Stimulated activated naive CD4-positive, alpha-beta T cell (primary cell): ENCODE data around the gene PIAS3.

Experiments used
- DNase-seq, 6 experiments: peaks; one replicate each; lab custom pipeline; 2025; lab: John Stamatoyannopoulos, UW

The PIAS3 gene

GRCh38 chr1:145858901-145859490 lies at the start of gene PIAS3:
TSS of gene PIAS3 (minus strand) at chr1:145859081. CDS start at chr1:145858990, 91 bp downstream.
- DNase-seq, result peak; percentile 59 to 82 (median 78)

DNA sequence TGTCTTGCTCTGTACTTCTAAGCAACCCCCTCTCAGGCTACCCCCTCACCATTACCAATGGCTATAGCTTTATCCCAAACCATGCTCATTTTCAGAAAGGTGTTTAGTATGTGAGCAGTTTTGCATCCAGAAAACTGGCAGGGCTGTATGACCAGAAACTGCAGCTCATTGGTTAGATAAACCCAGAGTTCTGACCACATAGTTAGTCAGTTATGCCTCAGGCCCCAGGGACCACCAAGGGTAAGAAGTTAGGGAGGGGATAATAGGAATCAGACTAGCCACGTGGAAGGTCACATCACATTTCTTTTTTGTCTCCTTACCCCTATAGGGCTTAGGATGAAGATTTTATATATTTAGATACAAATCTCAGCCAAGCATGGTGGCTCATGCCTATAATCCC lies 49.8 kb upstream of the PIAS3 start:
- no peak for DNase-seq

DNA sequence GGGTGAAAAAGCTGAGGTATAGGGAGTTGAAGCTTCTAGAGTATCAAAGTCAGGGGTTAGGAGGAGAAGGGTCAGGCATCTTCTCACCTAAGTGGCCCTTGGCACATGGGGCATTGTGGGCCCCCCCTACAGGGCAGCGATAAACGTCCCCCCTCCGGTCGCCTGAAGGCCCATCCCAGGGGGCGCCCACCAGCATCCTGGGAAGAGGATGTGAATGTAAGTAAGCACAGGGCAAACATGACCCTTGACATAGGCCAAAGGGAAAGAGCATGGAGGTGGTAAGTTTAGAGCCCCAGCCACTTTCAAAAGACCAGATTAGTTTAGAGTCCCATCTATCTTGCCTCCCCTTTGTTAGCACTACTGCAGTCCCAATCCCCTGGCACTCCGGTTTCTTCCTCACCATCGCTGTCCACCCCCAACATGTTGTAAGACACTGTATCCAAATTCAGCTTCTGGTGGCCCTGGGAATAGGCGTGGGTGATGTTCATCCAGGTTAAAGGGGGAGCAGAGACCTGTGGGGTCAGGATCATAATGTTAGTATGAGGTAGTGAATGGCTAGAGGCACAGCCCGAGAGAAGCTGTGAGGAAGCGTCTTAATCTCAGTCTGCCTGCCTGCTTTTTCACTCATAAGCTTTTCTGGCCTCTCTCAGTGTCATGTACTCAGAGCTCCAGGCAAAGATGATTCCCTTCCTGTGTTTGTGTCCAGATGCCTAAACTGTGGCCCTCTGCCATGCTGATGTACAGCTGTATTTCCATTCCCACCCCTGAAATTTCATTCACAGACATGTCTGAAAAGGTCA lies 48.3 kb upstream of the PIAS3 start:
- no peak for DNase-seq

DNA sequence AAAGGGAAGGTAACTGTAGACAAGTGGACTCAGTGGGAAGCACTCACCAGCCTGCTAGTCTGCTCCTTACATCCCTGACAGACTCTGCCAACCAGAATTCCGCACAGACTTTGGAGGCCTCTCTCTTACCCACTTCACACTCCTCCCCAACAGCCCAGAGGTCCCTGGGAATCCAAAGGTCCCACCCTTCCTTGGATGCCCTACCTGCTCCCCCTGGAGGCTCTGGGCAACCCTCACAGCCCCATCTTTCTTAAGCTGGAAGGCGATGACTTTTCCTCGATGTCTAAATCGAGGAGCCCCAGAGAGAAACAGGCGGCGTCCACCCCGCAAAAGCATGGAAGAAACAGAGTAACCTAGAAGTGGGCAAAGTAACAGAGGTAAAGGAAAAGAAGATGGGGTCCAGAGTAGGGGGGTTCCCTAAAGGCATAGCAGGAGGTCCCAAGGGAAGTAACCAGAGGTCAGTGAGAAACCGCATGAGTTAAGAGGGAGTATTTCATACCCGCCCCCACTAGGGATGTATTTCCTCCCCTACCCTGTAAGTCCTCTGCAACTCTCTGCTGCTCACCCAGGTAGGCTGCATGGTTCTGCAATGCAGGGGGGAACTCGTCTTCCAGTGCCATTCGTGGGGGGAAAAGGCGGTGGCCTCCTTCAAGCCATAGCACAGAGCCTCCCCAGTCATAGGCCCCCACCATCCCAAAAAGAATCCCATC lies 42.6 kb upstream of the PIAS3 start:
- DNase-seq, result no peak

GRCh38 chr1:145898756-145899155 lies 39.9 kb upstream of the PIAS3 start:
- no peak for DNase-seq

DNA sequence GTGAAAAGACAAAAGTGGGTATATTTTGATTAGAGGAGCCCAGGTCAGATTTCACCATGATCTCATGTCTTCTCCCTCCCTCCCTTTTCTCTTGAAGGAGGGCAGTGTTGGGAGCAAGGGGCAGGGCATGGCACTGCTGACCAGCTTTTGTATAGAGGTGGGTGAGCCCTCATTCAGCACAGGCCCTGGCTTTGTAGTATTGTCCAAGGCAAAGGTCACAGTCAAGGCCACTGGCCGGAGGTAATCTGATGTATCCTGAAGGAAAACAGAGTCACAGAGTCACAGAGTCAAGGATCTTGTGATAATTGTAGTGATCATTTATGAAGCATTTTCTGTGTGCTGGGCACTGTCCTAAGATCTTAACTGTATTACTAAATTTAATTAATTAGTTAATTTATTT lies 39.1 kb upstream of the PIAS3 start:
- no peak for DNase-seq

DNA sequence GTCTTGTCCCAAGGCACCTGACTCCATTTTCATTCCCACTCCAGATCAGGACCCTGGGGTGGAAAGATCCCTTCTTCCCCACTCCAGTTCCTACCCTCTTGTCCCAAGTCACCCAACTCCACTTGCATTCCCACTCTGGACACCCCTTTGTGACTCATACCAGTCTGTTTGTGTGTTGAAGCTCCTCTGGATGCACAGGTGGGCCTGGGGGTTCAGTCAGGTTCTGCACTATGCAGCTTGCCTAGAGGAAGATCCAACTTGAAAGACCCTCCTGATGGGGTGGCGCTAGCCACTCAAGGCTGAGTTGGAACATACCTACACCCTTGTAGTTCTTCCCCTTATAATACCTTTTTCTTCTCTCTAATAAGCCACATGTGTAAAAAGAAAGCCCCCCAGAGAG lies 36.6 kb upstream of the PIAS3 start:
- DNase-seq, result no peak

DNA sequence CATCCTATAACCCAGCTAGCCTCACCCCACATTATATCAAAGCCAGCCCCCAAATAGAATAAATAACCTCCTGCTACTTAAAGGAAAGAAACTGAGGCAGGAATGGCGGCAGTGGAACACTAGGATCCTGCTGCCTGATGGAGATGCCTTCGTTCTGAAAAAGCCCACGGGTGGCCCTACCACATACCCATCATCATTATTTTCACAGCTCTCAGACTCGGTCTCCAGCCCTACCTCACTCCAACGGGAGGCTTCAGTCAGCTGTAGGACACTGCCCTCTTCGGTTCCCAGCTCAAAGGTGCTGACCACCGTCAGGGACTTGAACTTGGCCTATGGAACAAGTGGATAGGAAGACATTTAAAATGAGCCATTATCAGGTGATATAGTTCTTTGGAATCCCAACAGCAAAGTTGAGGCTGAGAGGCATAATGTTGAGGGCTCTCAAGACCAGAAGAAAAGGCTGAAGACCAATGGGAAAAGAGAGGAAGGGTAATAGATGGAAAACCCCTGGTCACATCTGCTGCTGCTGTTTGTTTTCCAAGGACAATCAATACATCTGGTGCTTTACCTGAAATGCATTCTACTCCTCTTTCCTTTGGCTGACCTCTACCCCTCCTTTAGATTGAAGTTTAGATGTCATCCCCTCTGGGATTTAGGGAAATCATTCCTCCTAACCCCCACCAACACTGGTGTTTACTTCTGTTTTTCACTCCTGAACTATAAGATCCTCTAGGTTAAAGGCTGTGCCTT lies 34.6 kb upstream of the PIAS3 start:
- DNase-seq, result no peak

- DNase-seq, result no peak
Measured at GRCh38 chr1:145892486-145893087, 33.7 kb upstream of the PIAS3 start.

- peak in 5 of 6 experiments; percentile 8 to 42 (median 30) for DNase-seq
Measured at GRCh38 chr1:145891587-145892485, 33.0 kb upstream of the PIAS3 start.

GRCh38 chr1:145891143-145891542 lies 32.3 kb upstream of the PIAS3 start:
- no peak for DNase-seq

DNA sequence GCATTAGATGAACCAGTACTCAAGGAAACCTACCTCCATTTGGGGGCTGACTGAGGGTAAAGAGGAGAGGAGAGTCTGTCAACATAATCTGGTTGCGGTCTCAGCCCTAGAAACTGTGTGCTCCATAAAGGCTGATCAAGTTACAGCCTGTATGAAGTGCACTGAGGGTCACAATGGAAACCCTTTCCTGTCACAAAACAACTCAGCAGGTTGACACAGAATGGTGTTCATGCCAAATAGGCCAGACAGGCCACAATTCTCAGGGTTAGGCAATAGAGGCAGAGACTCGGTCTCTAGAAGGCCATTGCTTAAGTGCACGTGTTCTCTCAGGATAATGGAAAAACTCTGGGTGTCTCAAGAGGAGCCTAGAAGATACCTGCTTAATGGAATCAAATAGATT lies 30.8 kb upstream of the PIAS3 start:
- no peak for DNase-seq

- DNase-seq, result no peak
Measured at GRCh38 chr1:145887631-145888030, 28.8 kb upstream of the PIAS3 start.

- DNase-seq, result no peak
Measured at GRCh38 chr1:145886816-145887215, 27.9 kb upstream of the PIAS3 start.

GRCh38 chr1:145886390-145886789 lies 27.5 kb upstream of the PIAS3 start:
- no peak for DNase-seq

DNA sequence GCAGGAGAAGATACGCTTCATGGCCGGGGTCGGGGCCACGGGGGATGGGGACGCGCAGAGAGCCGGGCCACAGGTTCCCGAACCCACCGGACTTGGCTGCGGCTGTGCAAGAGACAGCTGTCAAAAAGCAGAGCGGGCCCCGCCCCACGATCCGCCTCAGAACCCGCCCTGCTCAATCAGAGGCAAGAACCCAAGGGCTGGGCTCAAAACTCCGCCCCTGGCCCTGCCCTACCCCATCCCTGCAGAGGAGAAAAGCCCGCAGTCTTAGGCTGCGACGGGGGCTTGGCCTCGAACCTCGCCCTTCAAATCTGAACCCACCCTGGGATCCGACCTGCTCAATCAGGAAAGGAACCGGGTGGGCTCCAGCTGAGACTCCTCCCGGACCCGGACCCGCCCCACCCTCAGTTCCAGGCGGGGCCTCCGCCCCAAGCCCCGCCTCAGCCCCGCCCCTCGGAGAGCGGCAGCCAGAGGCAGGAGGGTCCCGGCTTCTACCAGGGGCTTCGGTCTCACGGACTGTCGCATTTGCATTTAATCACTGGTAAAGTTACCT lies 26.9 kb upstream of the PIAS3 start, which contains the start of gene ANKRD35:
Gene ANKRD35 (minus strand): TSS at position 129 of the 550 bp plus-strand sequence. CDS start 108 bp downstream, at position 21.
- DNase-seq, result peak; percentile 73 to 93 (median 84)

- no peak for DNase-seq
Measured at GRCh38 chr1:145884675-145885074, 25.8 kb upstream of the PIAS3 start.

GRCh38 chr1:145879775-145880174 lies 20.9 kb upstream of the PIAS3 start:
- DNase-seq, result no peak

- DNase-seq, result no peak
Measured at GRCh38 chr1:145878724-145879123, 19.8 kb upstream of the PIAS3 start.

DNA sequence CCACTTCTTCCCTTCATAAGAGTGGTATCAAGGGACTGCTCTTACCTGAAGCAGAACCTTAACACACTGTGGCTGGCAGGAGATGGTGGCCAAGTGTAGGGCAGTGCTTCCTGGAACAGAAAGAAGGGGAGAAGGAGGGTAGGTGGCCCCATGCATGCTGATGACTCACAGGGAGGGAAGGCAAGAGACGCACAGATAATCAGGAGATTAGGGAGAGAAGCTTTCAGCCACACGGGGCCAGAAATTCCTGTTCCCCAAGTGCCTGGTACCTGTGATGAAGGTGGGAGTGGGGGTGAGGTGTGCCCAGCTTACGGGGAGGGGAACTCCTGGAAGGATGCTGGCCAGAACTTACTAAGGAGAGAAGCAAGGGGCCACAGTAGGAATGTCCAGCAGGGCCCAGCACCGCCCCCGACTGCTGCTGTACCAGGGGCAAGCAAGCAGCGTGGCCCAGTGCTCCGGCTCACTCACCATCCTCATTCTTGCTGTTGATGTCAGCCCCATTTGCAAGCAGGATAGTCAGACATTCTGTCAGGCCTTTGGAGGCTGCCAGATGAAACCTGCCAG lies 19.1 kb upstream of the PIAS3 start:
- DNase-seq, result no peak
